GM20431 (cell line): ENCODE data around the gene CTNNA3.
"Not testable (repeated sequence)": the region's sequence is repeated elsewhere in the genome, so short reads cannot be mapped to it uniquely, and the experiment has no call there.

ENCODE experiments used
- in situ Hi-C: fragments of 300-500 bp; cut with MseI, MboI; formaldehyde crosslinking; loops from one replicate; pipeline ENCODE4 v1.15.0; 2020; ENCODE audit warnings: low sequenced_read_pairs; ENCODE audit not compliant: unreplicated experiment

CTNNA3 gene

DNA sequence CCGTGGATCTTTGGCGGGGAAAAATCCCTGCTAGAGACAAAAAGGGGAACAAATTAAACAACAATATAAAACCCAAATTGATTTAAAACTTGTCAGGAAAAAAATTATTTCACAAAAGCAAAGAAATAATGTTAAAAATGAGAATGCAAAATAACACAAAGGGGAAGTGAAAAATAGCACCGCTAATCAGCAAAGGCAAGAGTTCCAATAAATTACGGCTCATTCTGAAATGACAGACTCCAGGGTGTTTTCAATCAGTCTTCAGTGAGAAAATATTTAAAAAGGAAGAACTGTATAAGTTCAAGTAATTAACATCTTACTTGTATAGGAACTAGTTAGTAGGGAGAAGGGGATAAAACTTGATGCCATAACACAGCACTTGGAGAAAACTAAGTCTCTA, 433.3 kb downstream of the CTNNA3 start:
- in situ Hi-C loops: no loop called here

DNA sequence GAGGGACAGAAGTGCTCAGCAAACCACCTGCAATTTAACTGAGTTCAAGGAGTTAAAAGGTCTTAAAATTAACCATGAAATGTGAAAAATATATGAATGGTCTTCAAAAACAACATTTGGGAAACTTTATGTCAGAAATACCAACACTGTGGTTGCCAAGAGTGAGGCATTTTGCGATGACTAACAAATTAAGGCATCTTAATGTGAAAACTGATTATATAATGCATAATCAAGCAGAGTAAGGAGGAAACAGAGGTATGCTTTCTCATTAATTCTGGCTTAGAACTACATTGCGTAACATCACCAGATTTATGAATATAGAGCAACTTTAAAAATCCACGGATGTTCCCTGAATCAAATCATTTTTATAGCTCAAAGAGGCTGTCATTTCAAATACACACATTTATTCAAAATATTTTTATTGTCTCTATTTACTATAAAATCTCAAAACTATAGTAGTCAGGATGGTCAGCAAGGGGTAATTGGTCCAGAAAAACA, 434.6 kb downstream of the CTNNA3 start:
- in situ Hi-C loops: no loop called here

DNA sequence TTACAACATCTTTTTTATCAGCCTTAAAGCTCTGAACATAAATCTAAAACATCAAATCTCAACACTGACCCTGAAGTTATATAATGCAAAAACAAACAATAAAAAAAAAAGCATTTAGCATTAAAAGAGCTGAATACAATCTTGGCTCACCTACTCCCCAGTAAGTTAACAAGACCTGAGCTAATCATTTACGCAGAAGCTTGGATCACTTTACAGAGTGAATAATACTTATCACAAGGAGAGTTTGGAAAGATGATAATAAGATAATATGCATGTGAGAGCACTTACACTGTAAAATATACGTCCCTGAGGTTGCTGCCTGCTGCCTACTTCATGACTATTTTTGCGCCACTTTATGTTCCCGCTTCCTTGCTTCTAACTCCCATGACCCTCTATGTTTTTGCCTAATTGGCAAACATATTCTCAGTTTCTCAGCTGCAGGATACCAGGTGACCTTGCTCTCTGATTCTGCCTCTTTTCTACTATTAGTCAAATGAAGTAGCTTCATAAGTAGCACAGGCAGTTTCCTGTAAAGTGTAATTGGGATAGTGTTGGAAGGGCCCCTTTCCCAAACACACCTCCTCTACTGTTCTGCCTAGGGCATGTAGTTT, 436.6 kb downstream of the CTNNA3 start:
- in situ Hi-C loops: no loop called here

DNA sequence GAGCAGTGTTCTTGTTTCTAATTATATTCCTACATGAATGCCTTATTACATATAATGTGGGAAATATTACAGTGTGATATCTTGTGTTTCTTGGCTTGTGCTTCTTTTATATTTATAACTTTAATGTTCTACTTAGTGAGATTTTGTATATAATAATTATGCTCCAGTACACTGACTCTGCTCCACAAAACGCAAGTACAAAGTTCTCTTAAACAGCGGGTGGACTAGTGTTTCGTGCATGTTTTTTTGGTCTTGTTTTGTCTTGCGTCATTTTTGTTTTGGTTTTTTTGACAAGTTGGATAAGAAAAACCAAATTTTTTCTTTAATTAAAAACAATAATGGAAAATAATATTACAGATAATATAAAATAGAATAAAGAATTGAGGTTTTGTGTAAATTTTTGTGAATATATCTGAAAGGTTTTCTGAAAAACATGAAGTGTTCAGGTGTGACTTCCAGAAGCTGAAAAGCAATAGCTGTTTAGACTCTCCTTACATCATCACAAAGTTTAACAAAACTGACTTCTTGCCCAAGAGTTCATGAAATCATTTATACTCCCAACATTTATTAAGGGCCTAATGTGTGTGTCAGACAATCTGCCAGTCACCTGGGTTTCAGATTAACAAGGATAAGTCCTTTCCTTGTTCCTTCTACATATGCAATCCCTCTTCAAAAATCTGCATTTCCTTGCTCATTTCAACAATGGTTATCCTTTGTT, 438.4 kb downstream of the CTNNA3 start:
- in situ Hi-C loops: no loop called here

GRCh38 chr10:67257018-67257417, 439.0 kb downstream of the CTNNA3 start:
- in situ Hi-C loops: no loop called here

GRCh38 chr10:67250686-67251085, 445.3 kb downstream of the CTNNA3 start:
- in situ Hi-C loops: no loop called here

- in situ Hi-C loops: no loop called here
These were observed 449.9 kb downstream of the CTNNA3 start for GRCh38 chr10:67246066-67246555.

GRCh38 chr10:67242528-67242927, 453.5 kb downstream of the CTNNA3 start:
- in situ Hi-C loops: no loop called here

DNA sequence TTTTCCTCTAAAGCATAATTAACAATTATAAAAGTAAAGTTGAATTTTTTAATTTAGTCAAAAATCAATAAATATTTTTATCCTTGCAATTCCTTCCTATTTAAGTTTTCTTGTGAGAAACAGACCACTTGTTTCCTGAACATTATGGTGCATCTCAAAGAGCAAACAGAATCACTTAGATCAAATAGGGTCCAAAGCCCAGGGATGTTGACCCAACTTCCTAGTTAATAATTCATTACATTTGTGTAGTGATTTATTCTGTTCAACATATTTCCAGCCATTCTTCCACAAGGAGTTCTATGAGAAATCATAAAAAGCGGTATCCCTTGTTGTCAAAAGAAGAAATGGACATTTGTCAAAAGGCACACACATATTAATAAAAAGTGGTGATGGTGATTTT, 454.5 kb downstream of the CTNNA3 start:
- in situ Hi-C loops: no loop called here

- in situ Hi-C loops: no loop called here
These were observed 456.0 kb downstream of the CTNNA3 start for GRCh38 chr10:67239864-67240497.

- in situ Hi-C loops: not testable (repeated sequence)
These were observed 465.1 kb downstream of the CTNNA3 start for GRCh38 chr10:67230680-67231500.

- in situ Hi-C loops: no loop called here
These were observed 470.8 kb downstream of the CTNNA3 start for GRCh38 chr10:67225226-67225625.

DNA sequence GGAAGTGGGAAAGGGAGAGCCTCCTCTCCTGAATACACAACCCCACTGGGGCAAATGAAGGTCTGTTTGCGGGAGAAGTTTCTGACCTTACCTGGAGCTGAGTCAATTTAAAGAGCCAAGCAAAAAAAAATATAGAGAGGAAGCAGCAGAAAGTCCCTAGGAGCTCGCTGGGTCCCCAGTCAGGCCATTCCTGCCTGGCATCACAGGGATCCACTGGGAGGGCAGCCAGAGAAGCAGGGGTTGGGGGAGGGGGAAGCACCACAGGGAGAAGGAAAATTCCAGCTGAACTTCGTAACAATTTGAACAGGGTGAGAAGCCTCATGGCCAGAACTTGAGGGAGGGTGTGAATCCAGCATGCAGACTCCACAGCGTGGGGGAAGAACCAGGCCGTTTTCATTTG, 471.4 kb downstream of the CTNNA3 start:
- in situ Hi-C loops: no loop called here

GRCh38 chr10:67222934-67223333, 473.1 kb downstream of the CTNNA3 start:
- in situ Hi-C loops: no loop called here

DNA sequence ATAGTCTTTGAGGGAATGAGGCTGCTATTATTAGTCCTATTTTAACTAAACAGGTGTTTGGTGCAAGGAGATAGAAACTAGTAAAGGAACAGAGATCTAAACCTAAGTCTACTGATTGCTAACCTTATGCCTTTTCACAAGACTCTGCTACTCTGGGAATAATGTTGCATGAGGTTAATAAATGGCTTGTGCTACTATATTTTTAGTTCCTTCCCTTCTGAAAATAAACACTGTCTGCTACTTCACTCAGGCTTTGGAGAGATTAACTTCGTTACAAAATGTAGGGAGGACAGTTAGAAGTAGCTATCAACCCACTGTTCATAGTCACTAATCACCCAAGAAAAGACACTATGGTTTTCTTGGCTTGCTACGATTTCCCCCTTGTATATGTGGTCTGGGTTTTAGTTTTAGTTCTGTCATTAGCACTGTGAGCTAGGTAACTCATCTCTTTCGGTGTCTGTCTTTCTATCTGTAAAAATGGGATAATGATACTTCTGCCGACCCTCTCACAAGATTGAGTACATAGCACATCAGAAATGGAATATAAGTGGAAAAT, 474.0 kb downstream of the CTNNA3 start:
- in situ Hi-C loops: no loop called here

DNA sequence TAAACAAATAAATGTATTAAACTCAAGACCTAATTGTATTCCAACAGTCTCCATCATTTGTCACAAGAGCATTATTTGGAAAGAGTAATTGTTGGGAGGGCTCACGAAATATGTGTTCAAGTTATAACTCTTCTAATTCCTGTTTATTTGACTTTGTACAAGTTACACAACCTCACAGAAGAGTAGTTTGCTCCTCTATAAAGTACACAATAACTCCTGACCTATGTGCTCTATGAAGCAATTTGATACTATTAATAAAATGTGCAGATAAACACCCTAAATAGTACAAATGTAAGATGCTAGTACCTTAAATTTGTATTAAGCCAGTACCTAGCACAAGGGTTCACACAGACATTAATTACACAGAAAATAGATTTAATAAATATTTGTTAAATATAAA, 484.3 kb downstream of the CTNNA3 start:
- in situ Hi-C loops: no loop called here

GRCh38 chr10:67207923-67208322, 488.1 kb downstream of the CTNNA3 start:
- in situ Hi-C loops: not testable (repeated sequence)

GRCh38 chr10:67200913-67201564, 495.0 kb downstream of the CTNNA3 start:
- in situ Hi-C loops: no loop called here

- in situ Hi-C loops: no loop called here
These were observed 520.6 kb downstream of the CTNNA3 start for GRCh38 chr10:67175354-67175753.

- in situ Hi-C loops: no loop called here
These were observed 522.2 kb downstream of the CTNNA3 start for GRCh38 chr10:67173787-67174186.
